ENCODE data around the gene NEURL4.

DNA sequence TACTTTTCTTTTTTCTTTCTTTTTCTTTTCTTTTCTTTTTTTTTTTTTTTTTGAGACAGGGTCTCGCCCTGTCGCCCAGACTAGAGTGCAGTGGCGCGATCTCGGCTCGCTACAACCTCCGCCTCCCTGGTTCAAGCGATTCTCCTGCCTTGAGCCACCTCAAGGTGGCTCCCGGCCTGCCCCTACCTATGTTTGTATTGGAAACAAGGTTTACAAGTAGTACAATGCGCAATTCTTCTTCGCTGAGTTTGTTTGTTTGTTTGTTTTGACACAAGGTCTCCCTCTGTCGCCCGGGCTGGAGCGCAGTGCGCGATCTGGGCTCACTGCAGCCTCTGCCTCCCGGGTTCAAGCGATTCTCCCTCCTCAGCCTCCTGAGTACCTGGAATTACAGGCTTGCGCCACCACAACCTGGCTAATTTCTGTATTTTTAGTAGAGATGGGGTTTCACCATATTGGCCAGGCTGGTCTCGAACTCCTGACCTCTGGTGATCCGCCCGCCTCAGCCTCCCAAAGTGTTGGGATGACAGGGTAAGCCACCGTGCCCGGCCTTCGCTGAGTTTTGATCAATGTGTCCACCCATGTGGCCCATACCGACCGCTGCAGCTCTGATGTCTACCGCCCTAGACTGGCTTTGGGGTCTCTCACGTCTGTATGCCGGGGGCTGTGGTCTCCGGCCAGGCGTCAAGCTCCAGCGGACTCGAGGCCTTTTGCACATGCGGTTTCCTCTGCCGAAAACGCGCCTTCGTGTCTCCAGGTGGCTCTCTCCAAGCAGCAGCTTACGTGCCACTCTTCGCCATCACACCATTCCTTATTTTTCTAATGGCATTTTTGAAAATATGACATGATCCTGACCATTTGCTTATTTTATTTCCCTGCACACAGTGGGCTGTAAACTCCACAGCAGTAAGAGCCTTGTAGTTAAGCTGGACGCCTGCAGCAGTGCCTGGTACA is 33.6 kb downstream of the NEURL4 start:
- TF ChIP-seq POLR2A (IDR thresholded peaks at IDR 0.05; ENCODE audit: low read depth, low read length) (no peak), POLR2AphosphoS5 (IDR thresholded peaks at IDR 0.05; ENCODE audit: low read depth, low read length) (no peak)
